Lower lobe of right lung (tissue), 2 donors: ENCODE measurements around the gene BRF1. TPM values are rescaled to one million over a fixed set of nuclear protein-coding genes. Genes with fewer than 3 reads are reported as not detected.

Experiments
- ATAC-seq, 2 donors: fragments of 200-7000 bp; cut with Tn5 transposase; one replicate each; pipeline ENCODE4 v1.9.1; 2020 to 2022; ENCODE audit warnings: mild to moderate bottlenecking in 2 of 2, moderate library complexity in 2 of 2
- DNase-seq: peaks from one replicate; pipeline ENCODE4 v3.0.0-alpha.2; 2020
- H3K27ac ChIP-seq: fragments of 200-600 bp; one replicate; pipeline ENCODE4 v1.8.0; 2022
- H3K27me3 ChIP-seq: fragments of 200-600 bp; one replicate; pipeline ENCODE4 v1.8.0; 2022; ENCODE audit warnings: low read depth
- H3K36me3 ChIP-seq: fragments of 200-600 bp; one replicate; pipeline ENCODE4 v1.8.0; 2022; ENCODE audit warnings: mild to moderate bottlenecking
- H3K4me1 ChIP-seq: fragments of 200-600 bp; one replicate; pipeline ENCODE4 v1.8.0; 2022
- H3K4me3 ChIP-seq: fragments of 200-600 bp; one replicate; pipeline ENCODE4 v1.8.0; 2022; ENCODE audit warnings: mild to moderate bottlenecking
- H3K9me3 ChIP-seq: fragments of 200-600 bp; one replicate; pipeline ENCODE4 v1.8.0; 2022
- CTCF ChIP-seq: fragments of 200-600 bp; IDR thresholded peaks from one replicate; pipeline ENCODE4 v1.8.0; 2022; ENCODE audit warnings: antibody characterized with exemption, mild to moderate bottlenecking
- intact Hi-C: fragments of 100-400 bp; cut with DNase I; formaldehyde crosslinking; loops from one replicate; pipeline ENCODE4 v1.11.0; 2022
- total RNA-seq: library from RNA; stranded (reverse); fragmentation: NEBNext Ultra II Directional; extraction: Animal tissue kit (Norgen Biotek cat#: 25700); gene quantifications from one replicate; pipeline ENCODE4 v1.2.1, GENCODE V29; 2021
- donor health status: DM: no; HTN: yes; CAD: no; lungs with severe emphysema.

The BRF1 gene
- total RNA-seq, 1 donor from 2014 or later, result 35.7 TPM

GRCh38 chr14:105209646-105210045, 91.2 kb downstream of the BRF1 start:
- Histone ChIP-seq H3K9me3 (no peaks in the 10 kb centered on the region), H3K4me1 (peaks cover 15% of the 10 kb centered on the region), H3K36me3 (peaks cover 55% of the 10 kb centered on the region), H3K27me3 (no peaks in the 10 kb centered on the region), H3K4me3 (no peak overlapping the region), H3K27ac (no peak overlapping the region)
- ATAC-seq (no peak), DNase-seq (no peak)
- intact Hi-C loops, result no loop called here
- TF ChIP-seq CTCF, result no peak

GRCh38 chr14:105209091-105209490, 91.7 kb downstream of the BRF1 start:
- Histone ChIP-seq H3K4me1 (peaks cover 20% of the 10 kb centered on the region), H3K9me3 (no peaks in the 10 kb centered on the region), H3K4me3 (no peak overlapping the region), H3K27ac (no peak overlapping the region), H3K36me3 (peaks cover 49% of the 10 kb centered on the region), H3K27me3 (no peaks in the 10 kb centered on the region)
- DNase-seq (no peak), ATAC-seq (no peak)
- TF ChIP-seq CTCF, result no peak
- intact Hi-C loops, result no loop called here

GRCh38 chr14:105208738-105209075, 92.1 kb downstream of the BRF1 start:
- H3K4me1 ChIP-seq, result peaks cover 24% of the 10 kb centered on the region
- ATAC-seq (no peak), DNase-seq (no peak)
- no peak overlapping the region for H3K4me3 ChIP-seq
- H3K27me3 ChIP-seq, result no peaks in the 10 kb centered on the region
- TF ChIP-seq CTCF, result no peak
- intact Hi-C loops, result no loop called here
- no peak overlapping the region for H3K27ac ChIP-seq
- peaks cover 46% of the 10 kb centered on the region for H3K36me3 ChIP-seq
- no peaks in the 10 kb centered on the region for H3K9me3 ChIP-seq

- H3K36me3 ChIP-seq, result peaks cover 40% of the 10 kb centered on the region
- no peak overlapping the region for H3K4me3 ChIP-seq
- H3K27ac ChIP-seq, result no peak overlapping the region
- TF ChIP-seq CTCF, result no peak
- no peaks in the 10 kb centered on the region for H3K27me3 ChIP-seq
- H3K4me1 ChIP-seq, result peaks cover 28% of the 10 kb centered on the region
- no peaks in the 10 kb centered on the region for H3K9me3 ChIP-seq
- no peak for ATAC-seq
- no peak for DNase-seq
- intact Hi-C loops, result no loop called here
These were observed 92.6 kb downstream of the BRF1 start for GRCh38 chr14:105207996-105208737.

GRCh38 chr14:105207460-105207901, 93.3 kb downstream of the BRF1 start:
- Histone ChIP-seq H3K36me3 (peaks cover 33% of the 10 kb centered on the region), H3K4me3 (no peak overlapping the region), H3K27ac (no peak overlapping the region), H3K9me3 (no peaks in the 10 kb centered on the region), H3K4me1 (peaks cover 34% of the 10 kb centered on the region), H3K27me3 (no peaks in the 10 kb centered on the region)
- DNase-seq (no peak), ATAC-seq (no peak)
- TF ChIP-seq CTCF, result no peak
- intact Hi-C loops, result no loop called here
